ENCODE results near the gene PARK7.

The PARK7 gene

DNA sequence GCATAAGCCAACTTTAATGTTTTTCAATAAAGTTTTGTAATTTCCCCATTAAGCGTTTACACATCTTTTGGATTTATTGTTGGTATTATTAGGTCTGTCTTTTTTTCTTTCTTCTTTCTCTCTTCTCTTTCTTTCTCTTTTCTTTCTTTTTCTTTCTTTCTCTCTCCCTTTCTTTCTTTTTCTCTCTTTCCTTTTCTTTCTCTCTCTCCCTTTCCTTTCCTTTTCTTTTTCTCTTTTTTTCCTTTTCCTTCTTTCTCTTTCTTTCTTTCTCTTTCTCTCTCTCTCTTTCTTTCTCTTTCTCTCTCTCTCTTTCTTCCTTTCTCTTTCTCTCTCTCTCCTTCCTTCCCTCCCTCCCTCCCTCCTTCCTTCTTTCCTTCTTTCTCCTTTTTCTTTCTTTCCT lies 33.3 kb downstream of the PARK7 start:
- Histone ChIP-seq H3K4me1 (ENCODE audit: control insufficient read depth, insufficient read depth, low read length, poor library complexity, severe bottlenecking) (no peaks in the 10 kb centered on the region), H3K36me3 (ENCODE audit: control insufficient read depth, insufficient read depth, low read length) (peaks cover 21% of the 10 kb centered on the region), H3K27ac (ENCODE audit: low read depth, low read length, severe bottlenecking) (no peak overlapping the region), H3K9me3 (ENCODE audit: control insufficient read depth, low read length) (no peaks in the 10 kb centered on the region), H3K4me3 (ENCODE audit: extremely low read depth, insufficient read depth, low read length, poor library complexity, severe bottlenecking) (no peak overlapping the region)
- no CpG with 5 or more reads among the region's 1 CpG for WGBS, 2 experiments (ENCODE audit: insufficient coverage in 2 of 2)

DNA sequence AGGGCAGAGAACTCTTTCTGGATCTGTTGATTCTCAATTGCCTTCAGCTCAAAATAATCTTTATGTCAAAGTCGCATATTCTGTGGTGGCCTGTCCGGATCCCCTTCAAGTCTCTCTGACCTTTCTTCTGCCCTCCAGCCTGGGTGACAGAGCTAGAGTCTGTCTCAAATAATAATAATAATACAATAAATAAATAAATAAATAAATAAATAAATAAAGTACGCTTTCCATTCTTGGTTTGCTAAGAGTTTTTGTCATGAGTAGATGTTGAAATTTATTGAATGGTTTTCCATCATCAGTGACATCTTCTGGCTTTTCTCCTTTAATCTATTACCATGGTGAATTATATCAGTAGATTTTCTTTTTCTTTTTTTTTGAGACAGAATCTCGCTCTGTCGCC lies 33.9 kb downstream of the PARK7 start:
- Histone ChIP-seq H3K27ac (ENCODE audit: low read depth, low read length, severe bottlenecking) (no peak overlapping the region), H3K4me1 (ENCODE audit: control insufficient read depth, insufficient read depth, low read length, poor library complexity, severe bottlenecking) (no peaks in the 10 kb centered on the region), H3K36me3 (ENCODE audit: control insufficient read depth, insufficient read depth, low read length) (peaks cover 15% of the 10 kb centered on the region), H3K9me3 (ENCODE audit: control insufficient read depth, low read length) (no peaks in the 10 kb centered on the region), H3K4me3 (ENCODE audit: extremely low read depth, insufficient read depth, low read length, poor library complexity, severe bottlenecking) (no peak overlapping the region)
- WGBS, 2 experiments (ENCODE audit: insufficient coverage in 2 of 2) = no CpG with 5 or more reads among the region's 5 CpGs

DNA sequence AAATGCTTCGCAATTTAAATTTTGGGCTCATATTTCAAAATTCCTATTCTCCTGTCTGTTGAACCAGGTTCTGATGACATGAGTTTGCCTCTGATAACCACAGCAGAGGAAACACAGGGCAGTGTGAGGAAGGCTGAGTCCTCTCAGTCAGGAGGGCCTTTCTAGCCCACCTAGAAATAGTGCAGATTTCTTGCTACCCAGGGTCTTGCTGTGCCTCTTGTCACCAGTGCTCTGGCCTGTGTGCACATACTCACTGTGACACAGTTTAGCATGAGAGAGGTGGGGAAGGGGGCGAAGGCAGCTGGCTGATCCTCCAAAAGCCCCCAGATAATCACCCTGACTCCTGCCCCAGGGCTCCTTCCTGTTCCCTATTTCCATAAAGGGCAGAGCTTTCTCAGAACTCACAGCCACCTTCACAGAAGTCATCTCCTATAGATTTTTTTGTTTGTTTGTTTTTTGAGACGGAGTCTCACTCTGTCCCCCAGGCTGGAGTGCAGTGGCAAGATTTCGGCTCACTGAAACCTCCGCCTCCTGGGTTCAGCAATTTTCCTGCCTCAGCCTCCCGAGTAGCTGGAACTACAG lies 40.9 kb downstream of the PARK7 start:
- H3K4me3 ChIP-seq (ENCODE audit: extremely low read depth, insufficient read depth, low read length, poor library complexity, severe bottlenecking) = no peak overlapping the region
- WGBS, 2 experiments (ENCODE audit: insufficient coverage in 2 of 2) = 92 to 100% methylated on average over 4 to 5 of the region's 6 CpGs
- H3K27ac ChIP-seq (ENCODE audit: low read depth, low read length, severe bottlenecking) = no peak overlapping the region

GRCh38 chr1:8002921-8003320 lies 41.4 kb downstream of the PARK7 start:
- Histone ChIP-seq H3K36me3 (ENCODE audit: control insufficient read depth, insufficient read depth, low read length) (peaks cover 3% of the 10 kb centered on the region), H3K4me3 (ENCODE audit: extremely low read depth, insufficient read depth, low read length, poor library complexity, severe bottlenecking) (no peak overlapping the region), H3K4me1 (ENCODE audit: control insufficient read depth, insufficient read depth, low read length, poor library complexity, severe bottlenecking) (peaks cover 30% of the 10 kb centered on the region), H3K9me3 (ENCODE audit: control insufficient read depth, low read length) (no peaks in the 10 kb centered on the region), H3K27ac (ENCODE audit: low read depth, low read length, severe bottlenecking) (peak overlapping the region; percentile 10)
- 79 to 100% methylated on average over 4 of the region's 4 CpGs for WGBS, 2 experiments (ENCODE audit: insufficient coverage in 2 of 2)

More for the DNA sequence above, 40.9 kb downstream of the PARK7 start:
- no peaks in the 10 kb centered on the region for H3K9me3 ChIP-seq (ENCODE audit: control insufficient read depth, low read length)
- peaks cover 30% of the 10 kb centered on the region for H3K4me1 ChIP-seq (ENCODE audit: control insufficient read depth, insufficient read depth, low read length, poor library complexity, severe bottlenecking)
- peaks cover 3% of the 10 kb centered on the region for H3K36me3 ChIP-seq (ENCODE audit: control insufficient read depth, insufficient read depth, low read length)

DNA sequence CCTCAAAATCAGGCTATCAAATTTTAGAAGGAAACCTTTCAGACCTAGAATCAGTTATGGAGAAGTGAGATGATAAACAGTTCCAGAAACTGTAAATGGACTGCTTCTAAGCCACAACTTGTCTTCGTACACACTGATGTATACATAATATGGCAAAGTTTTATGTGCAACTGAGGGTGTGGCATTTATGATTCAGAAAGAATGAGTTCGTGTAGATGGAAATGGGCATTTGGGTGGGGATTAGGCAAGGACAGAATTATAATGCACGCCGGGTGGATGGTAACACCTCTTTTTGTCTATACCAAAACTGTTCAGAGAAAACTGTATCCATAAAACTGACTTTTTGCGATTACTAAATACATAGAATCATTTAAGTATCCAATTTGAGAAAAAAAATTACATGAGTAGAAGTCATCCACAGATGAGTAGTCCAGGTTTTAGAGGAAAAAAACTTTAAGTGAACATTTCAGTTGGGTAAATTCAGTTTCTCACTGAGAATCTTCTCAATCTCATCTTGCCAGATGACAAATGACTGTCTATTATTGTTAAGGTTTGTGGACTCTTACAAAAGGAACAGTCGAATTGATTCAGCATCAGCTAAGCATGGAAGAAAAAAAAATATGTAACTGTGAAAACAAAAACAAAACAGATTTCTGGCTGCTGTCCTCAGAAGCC lies 42.1 kb downstream of the PARK7 start:
- WGBS, 2 experiments (ENCODE audit: insufficient coverage in 2 of 2) = 92% methylated on average over 2 of the region's 6 CpGs; no CpG with 5 or more reads in 1 of the 2 experiments
- H3K27ac ChIP-seq (ENCODE audit: low read depth, low read length, severe bottlenecking) = peak overlapping the region; percentile 98
- peaks cover 30% of the 10 kb centered on the region for H3K4me1 ChIP-seq (ENCODE audit: control insufficient read depth, insufficient read depth, low read length, poor library complexity, severe bottlenecking)

GRCh38 chr1:8004113-8004802 lies 42.7 kb downstream of the PARK7 start:
- Histone ChIP-seq H3K4me1 (ENCODE audit: control insufficient read depth, insufficient read depth, low read length, poor library complexity, severe bottlenecking) (peaks cover 30% of the 10 kb centered on the region), H3K9me3 (ENCODE audit: control insufficient read depth, low read length) (no peaks in the 10 kb centered on the region), H3K4me3 (ENCODE audit: extremely low read depth, insufficient read depth, low read length, poor library complexity, severe bottlenecking) (no peak overlapping the region), H3K36me3 (ENCODE audit: control insufficient read depth, insufficient read depth, low read length) (peaks cover 10% of the 10 kb centered on the region), H3K27ac (ENCODE audit: low read depth, low read length, severe bottlenecking) (peak overlapping the region; percentile 98)
- WGBS, 2 experiments (ENCODE audit: insufficient coverage in 2 of 2) = 82 to 90% methylated on average over 12 to 15 of the region's 18 CpGs

More for the DNA sequence above, 42.1 kb downstream of the PARK7 start:
- Histone ChIP-seq H3K36me3 (ENCODE audit: control insufficient read depth, insufficient read depth, low read length) (peaks cover 4% of the 10 kb centered on the region), H3K9me3 (ENCODE audit: control insufficient read depth, low read length) (no peaks in the 10 kb centered on the region), H3K4me3 (ENCODE audit: extremely low read depth, insufficient read depth, low read length, poor library complexity, severe bottlenecking) (no peak overlapping the region)

DNA sequence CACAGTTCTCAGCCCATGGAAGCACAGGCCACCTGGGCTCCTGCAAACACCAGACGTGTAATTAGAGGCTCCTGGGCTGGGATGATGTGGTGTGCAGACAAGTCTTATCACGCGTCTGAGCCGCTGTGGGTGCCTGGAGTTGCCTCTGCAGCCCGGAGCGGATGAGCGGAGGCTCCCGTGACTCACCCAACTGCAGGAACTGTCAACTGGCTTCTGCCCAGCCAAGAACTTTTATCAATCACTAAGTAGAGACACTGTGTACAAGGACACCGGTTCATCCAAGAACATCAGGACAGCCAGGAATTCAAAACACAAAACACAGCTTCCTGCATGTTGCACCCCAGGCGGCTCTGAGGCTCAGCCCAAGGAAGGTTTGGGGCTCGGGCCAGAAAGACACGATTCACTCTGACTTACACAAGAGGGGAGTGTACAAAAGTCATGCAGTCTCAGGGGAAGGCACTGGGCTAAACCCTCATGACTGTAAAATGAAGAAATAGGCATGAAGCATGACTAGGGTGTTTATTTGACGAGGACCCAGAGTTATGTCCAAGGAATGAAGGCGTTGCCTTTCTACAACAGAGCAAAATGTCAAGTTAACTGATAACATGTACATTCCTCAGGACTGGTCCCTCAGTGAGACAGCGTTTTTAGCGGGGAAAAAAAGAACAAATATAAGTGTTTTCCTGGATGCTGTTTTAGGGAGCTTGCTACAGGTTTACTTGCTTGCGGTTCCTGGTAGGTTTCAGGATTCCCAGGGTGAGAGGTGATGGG lies 43.5 kb downstream of the PARK7 start:
- WGBS, 2 experiments (ENCODE audit: insufficient coverage in 2 of 2) = 72 to 80% methylated on average over 14 to 15 of the region's 17 CpGs
- peaks cover 30% of the 10 kb centered on the region for H3K4me1 ChIP-seq (ENCODE audit: control insufficient read depth, insufficient read depth, low read length, poor library complexity, severe bottlenecking)
- H3K4me3 ChIP-seq (ENCODE audit: extremely low read depth, insufficient read depth, low read length, poor library complexity, severe bottlenecking) = no peak overlapping the region
- peaks cover 17% of the 10 kb centered on the region for H3K36me3 ChIP-seq (ENCODE audit: control insufficient read depth, insufficient read depth, low read length)
- no peaks in the 10 kb centered on the region for H3K9me3 ChIP-seq (ENCODE audit: control insufficient read depth, low read length)
- H3K27ac ChIP-seq (ENCODE audit: low read depth, low read length, severe bottlenecking) = peak overlapping the region; percentile 98

DNA sequence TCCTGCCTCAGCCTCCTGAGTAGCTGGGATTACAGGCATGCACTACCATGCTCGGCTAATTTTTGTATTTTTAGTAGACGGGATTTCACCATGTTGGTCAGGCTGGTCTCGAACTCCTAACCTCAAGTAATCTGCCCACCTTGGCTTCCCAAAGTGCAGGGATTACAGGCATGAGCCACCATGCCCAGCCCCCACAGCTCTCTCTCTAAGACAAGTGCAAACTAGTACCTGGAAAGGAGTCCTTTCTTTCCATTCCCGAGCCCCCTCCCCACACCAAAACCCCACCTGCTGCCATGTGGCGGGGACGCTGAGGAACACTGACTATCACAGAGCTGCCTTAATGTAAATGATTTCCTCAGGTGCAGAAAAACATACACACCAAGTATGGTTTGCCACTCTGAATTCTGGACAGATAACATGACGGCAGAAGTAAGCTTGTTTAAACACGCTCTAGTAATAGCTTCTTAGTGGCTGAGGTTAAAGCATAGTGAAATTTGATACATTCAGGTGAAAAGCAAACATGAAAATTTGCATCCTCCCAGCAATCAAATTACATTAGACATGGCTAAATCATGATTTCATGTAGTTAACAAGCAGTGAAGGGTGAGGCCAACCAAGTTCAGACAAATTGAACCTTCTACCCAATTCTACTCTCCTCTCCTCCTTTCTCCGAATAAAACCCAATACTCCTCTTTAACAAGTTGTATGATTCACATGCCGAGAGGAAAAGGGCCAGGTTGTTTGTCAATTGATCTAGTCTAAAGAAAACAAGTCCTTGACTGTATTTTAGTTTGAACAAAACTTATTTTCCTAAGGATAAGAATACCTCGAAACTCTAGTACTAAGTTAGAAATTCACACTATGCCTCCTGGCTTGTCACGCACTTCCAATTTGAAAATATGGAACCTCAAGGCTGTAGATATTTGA lies 44.8 kb downstream of the PARK7 start:
- Histone ChIP-seq H3K36me3 (ENCODE audit: control insufficient read depth, insufficient read depth, low read length) (peaks cover 30% of the 10 kb centered on the region), H3K9me3 (ENCODE audit: control insufficient read depth, low read length) (no peaks in the 10 kb centered on the region), H3K4me1 (ENCODE audit: control insufficient read depth, insufficient read depth, low read length, poor library complexity, severe bottlenecking) (peaks cover 30% of the 10 kb centered on the region), H3K4me3 (ENCODE audit: extremely low read depth, insufficient read depth, low read length, poor library complexity, severe bottlenecking) (no peak overlapping the region), H3K27ac (ENCODE audit: low read depth, low read length, severe bottlenecking) (peak overlapping the region; percentile 98)
- 92 to 94% methylated on average over 6 of the region's 12 CpGs for WGBS, 2 experiments (ENCODE audit: insufficient coverage in 2 of 2)

DNA sequence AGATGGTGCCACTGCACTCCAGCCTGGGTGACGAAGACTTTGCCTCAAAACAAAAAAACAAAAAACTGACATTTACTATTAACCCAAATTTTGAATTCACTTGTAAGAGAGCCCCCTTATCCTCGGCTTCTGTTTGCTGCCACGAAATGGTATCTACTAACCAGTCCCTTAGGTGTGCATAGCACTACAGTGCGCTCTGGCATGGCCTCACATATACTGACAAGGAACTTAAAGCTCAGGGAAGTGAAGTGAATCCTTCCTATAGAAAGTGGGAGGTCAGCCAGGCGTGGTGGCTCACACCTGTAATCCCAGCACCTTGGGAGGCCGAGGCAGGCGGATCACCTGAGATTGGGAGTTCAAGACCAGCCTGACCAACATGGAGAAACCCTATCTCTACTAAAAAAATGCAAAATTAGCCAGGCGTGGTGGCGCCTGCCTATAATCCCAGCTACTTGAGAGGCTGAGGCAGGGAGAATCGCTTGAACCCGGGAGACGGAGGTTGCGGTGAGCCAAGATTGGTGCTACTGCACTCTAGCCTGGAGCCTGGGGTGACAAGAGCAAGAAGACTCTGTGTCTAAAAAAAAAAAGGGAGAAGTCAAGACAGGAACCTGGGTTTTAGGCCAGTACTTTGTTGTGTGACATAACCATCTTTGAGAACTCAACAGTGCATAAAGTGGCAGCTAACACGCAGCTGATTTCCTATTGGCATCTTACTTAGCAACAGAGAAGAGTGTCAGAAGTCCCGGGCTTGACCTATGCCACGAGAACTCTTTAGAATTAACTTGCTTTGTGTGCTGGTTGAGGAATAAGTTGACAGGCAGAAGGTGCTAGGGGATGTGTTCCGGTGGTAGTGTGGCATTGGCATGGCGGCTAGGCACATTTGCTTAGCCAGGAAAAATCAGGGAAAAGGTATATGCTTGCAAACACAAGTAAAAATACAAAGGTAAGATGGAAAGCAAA lies 47.8 kb downstream of the PARK7 start:
- no peak overlapping the region for H3K27ac ChIP-seq (ENCODE audit: low read depth, low read length, severe bottlenecking)
- H3K36me3 ChIP-seq (ENCODE audit: control insufficient read depth, insufficient read depth, low read length) = peaks cover 55% of the 10 kb centered on the region
- WGBS, 2 experiments (ENCODE audit: insufficient coverage in 2 of 2) = 91 to 99% methylated on average over 14 to 18 of the region's 18 CpGs
- H3K4me1 ChIP-seq (ENCODE audit: control insufficient read depth, insufficient read depth, low read length, poor library complexity, severe bottlenecking) = peaks cover 24% of the 10 kb centered on the region
- no peaks in the 10 kb centered on the region for H3K9me3 ChIP-seq (ENCODE audit: control insufficient read depth, low read length)
- no peak overlapping the region for H3K4me3 ChIP-seq (ENCODE audit: extremely low read depth, insufficient read depth, low read length, poor library complexity, severe bottlenecking)

Measured in mesodermal cell (in vitro differentiated cells).